HepG2 (cell line): ENCODE data around the gene TLCD5.

ENCODE experiments used
- ELF3 ChIP-seq: IDR thresholded peaks from 2 replicates; pipeline ENCODE4 v1.6.1; 2016; ENCODE audit warnings: missing genetic modification reagents, missing compliant biosample characterization
- TF ChIP-seq, protein P1 (sequence below), 2 experiments: sonication (generic) in 1 of 2; formaldehyde crosslinking in 1 of 2; IDR thresholded peaks; 2 replicates each; pipeline versions ENCODE4 v1.5.1 to v1.6.1; 2011 to 2020; ENCODE audit warnings: borderline replicate concordance in 1 of 2, low read depth in 1 of 2, low read length in 1 of 2, mild to moderate bottlenecking in 1 of 2, missing genetic modification reagents in 1 of 2, moderate library complexity in 1 of 2
- TF ChIP-seq, protein P2 (sequence below): sonication (generic); formaldehyde crosslinking; IDR thresholded peaks from 2 replicates; pipeline ENCODE4 v1.5.0; 2020; ENCODE audit warnings: mild to moderate bottlenecking, missing genetic modification reagents, moderate library complexity

DNA sequence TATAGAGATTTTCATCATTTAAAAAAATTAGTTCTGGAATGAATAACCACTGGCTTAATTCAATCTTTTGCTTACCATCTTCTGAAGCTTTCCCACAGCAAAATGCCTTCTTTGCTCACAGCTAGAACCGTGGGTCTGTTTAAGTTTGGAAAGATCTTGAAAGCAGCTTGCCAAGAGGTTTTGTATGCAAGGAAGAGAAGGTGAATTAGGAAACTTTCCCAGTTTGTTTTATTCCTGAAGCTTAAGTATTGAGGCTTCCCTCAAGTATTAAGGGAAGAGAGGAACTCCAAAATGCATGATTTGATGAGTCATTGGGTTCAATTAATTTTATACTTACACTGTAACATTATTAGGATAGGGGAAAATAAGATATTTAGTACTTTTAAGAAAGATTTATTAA is 9.2 kb downstream of the TLCD5 start:
- TF ChIP-seq, protein P1, sequence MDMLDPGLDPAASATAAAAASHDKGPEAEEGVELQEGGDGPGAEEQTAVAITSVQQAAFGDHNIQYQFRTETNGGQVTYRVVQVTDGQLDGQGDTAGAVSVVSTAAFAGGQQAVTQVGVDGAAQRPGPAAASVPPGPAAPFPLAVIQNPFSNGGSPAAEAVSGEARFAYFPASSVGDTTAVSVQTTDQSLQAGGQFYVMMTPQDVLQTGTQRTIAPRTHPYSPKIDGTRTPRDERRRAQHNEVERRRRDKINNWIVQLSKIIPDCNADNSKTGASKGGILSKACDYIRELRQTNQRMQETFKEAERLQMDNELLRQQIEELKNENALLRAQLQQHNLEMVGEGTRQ (IDR thresholded peaks at IDR 0.05; ENCODE audit: low read depth, low read length): no peak
- TF ChIP-seq, protein P1 (CRISPR knock-in tag; IDR thresholded peaks at IDR 0.05; ENCODE audit: borderline replicate concordance): no peak
- no peak for TF ChIP-seq ELF3
- TF ChIP-seq, protein P2, sequence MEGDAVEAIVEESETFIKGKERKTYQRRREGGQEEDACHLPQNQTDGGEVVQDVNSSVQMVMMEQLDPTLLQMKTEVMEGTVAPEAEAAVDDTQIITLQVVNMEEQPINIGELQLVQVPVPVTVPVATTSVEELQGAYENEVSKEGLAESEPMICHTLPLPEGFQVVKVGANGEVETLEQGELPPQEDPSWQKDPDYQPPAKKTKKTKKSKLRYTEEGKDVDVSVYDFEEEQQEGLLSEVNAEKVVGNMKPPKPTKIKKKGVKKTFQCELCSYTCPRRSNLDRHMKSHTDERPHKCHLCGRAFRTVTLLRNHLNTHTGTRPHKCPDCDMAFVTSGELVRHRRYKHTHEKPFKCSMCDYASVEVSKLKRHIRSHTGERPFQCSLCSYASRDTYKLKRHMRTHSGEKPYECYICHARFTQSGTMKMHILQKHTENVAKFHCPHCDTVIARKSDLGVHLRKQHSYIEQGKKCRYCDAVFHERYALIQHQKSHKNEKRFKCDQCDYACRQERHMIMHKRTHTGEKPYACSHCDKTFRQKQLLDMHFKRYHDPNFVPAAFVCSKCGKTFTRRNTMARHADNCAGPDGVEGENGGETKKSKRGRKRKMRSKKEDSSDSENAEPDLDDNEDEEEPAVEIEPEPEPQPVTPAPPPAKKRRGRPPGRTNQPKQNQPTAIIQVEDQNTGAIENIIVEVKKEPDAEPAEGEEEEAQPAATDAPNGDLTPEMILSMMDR (CRISPR knock-in tag): no peak
